GM13977 (cell line): ENCODE measurements around the gene PANK1.
"Not testable (repeated sequence)": the region's sequence is repeated elsewhere in the genome, so short reads cannot be mapped to it uniquely, and the experiment has no call there.

Experiments
- DNase-seq: peaks from one replicate; pipeline ENCODE4 v3.0.0; 2012; ENCODE audit warnings: low spot score
- in situ Hi-C: fragments of 300-500 bp; cut with MboI; formaldehyde crosslinking; loops from one replicate; pipeline ENCODE4 v1.12.0; 2022; ENCODE audit warnings: low sequenced_read_pairs, low pct_unique_long_range_greater_than_20kb, mixed read lengths, inconsistent platforms; ENCODE audit not compliant: unreplicated experiment
- TF ChIP-seq, protein P1 (sequence below): IDR thresholded peaks from 2 replicates; pipeline ENCODE4 v1.5.1; 2012; ENCODE audit warnings: mild to moderate bottlenecking, control low read depth; ENCODE audit not compliant: insufficient read depth; ENCODE audit errors: extremely low read depth, missing control alignments

The PANK1 gene

DNA sequence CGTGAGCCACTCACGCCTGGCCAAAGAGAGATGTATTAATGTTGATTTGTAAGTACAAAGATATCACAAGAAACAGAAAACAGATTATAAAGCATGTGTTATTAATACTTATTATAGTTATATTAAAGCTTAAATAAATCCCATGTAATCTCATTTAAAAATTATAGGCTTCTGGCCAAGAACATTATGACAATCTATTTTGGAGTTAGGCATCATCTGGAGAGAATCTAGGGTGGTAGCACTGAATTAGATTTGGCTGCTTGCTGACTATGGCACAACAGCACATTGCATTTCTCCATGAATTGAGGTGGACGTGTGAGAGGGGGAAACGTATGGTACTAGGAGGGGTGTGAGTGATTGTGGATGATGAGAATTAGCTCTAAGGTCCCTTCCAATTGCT is 92.8 kb downstream of the PANK1 start:
- no peak for DNase-seq
- in situ Hi-C loops, result no loop called here

DNA sequence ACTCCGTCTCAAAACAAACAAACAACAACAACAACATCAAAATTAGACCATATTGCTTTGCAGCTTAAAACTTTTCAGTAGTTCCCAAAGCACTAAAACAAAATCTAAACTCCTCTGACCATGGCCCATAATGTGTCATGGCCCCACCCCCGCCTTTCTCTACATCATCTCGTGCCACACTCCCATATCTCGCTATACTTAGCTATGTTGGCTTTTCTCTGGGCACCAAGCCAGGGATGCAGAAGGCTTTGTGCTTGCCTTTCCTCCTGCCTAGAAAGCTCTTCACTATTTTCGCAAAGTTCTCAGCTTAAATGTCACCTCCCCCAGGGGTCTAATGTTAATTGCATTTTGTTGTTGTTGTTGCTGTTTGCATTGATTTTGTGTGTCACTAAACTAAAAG is 94.5 kb downstream of the PANK1 start:
- TF ChIP-seq, protein P1, sequence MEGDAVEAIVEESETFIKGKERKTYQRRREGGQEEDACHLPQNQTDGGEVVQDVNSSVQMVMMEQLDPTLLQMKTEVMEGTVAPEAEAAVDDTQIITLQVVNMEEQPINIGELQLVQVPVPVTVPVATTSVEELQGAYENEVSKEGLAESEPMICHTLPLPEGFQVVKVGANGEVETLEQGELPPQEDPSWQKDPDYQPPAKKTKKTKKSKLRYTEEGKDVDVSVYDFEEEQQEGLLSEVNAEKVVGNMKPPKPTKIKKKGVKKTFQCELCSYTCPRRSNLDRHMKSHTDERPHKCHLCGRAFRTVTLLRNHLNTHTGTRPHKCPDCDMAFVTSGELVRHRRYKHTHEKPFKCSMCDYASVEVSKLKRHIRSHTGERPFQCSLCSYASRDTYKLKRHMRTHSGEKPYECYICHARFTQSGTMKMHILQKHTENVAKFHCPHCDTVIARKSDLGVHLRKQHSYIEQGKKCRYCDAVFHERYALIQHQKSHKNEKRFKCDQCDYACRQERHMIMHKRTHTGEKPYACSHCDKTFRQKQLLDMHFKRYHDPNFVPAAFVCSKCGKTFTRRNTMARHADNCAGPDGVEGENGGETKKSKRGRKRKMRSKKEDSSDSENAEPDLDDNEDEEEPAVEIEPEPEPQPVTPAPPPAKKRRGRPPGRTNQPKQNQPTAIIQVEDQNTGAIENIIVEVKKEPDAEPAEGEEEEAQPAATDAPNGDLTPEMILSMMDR, result no peak
- in situ Hi-C loops, result no loop called here
- no peak for DNase-seq

More for the DNA sequence above, 92.8 kb downstream of the PANK1 start:
- TF ChIP-seq, protein P1, result no peak

DNA sequence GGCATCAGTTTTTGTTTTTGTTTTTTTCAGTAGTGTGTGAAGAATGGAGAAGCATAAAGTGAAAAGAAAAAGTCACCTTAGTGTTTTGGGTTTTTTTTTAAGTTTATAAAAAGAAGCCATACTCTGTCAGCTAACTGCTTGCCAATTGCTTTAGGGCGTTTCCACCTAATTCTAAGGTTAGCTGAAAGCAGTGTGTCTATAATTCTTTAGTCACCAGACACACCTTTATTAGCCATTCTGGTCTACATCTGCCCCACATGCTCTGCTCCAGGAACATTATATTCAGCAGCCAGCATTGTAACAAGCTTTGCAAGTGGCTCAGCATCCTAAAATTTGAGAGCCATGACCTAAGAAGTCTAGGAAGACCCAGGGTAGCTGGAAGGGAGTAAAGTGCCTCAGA is 95.5 kb downstream of the PANK1 start:
- DNase-seq, result no peak
- TF ChIP-seq, protein P1, result no peak
- in situ Hi-C loops, result no loop called here

DNA sequence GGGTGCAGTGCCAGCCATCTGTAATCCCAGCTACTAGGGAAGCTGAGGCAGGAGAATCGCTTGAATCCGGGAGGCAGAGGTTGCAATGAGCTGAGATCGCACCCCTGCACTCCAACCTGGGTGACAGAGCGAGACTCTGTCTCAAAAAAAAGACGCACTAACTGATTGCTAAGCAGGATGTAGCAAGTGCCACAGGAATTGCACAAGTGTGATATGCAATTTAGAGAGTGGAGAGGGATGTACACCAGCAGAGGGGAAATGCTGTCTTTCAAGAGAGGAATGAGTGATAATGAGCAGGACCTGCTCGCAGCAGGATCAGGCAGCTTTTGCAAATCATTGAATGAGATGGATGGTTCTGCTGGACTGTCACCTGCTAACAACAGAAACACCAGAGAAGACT is 96.4 kb downstream of the PANK1 start:
- no peak for DNase-seq
- in situ Hi-C loops, result no loop called here
- TF ChIP-seq, protein P1, result no peak

DNA sequence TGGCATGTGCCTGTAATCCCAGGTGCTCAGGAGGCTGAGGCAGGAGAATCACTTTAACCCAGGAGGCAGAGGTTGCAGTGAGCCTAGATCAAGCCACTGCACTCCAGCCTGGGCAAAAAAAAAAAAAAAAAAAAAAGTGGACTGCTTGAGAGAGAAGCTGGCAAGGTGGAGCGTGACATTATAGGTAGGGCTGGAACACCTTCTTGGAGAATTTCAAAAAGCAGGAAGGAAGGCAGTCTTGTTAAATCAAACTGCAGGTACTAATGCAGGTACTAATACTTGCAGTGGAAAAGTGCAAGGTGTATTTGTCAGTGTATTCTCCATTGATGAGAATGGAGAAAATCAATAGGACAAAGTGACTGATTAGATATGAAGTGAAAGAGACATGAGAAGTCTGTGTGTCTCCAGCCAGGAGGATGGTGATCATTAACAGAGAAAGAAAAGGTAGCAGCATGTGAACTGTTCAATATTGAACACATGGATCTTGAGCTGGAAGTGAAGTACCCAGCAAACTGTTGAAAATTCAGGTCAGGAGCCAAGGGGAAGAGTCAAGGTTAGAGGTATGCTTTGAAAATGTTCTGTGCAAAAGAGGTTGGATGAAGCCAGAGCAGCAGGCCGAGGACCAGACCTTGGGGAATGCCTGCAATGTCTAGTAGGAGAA is 97.1 kb downstream of the PANK1 start:
- in situ Hi-C loops, result no loop called here
- TF ChIP-seq, protein P1, result no peak
- DNase-seq, result no peak

DNA sequence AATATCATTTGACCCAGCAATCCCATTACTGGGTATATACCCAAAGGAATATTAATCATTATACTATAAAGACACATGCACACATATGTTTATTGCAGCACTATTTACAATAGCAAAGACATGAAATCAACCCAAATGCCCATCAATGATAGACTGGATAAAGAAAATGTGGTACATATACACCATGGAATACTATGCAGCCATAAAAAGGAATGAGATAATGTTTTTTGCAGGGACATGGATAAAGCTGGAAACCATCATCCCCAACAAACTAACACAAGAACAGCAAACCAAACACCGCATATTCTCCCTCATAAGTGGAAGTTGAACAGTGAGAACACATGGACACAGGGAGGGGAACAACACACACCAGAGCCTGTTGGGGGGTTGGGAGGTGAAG is 98.4 kb downstream of the PANK1 start:
- in situ Hi-C loops, DNase-seq: not testable (repeated sequence)

DNA sequence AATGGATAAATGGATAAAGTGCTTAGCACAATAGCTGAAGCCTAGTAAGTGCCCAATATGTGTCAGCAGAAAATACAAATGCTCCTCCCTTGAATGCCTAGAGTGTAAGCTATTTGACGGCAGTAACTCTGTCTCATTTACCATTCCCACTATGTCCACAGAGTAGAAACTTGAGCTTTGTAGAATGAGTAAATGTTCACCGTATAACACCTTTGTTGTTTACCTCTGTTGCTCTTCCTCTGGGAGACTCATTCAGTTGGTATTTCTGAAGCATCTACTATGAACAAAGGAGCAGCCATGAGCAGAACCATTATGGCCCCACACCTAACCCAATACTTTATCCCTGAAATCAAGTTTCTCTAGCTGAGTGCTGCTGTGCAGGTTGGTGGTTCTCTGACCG is 101.2 kb downstream of the PANK1 start:
- DNase-seq, result no peak
- TF ChIP-seq, protein P1, result no peak
- in situ Hi-C loops, result no loop called here
